ENCODE measurements around the gene NPY1R.

NPY1R gene

DNA sequence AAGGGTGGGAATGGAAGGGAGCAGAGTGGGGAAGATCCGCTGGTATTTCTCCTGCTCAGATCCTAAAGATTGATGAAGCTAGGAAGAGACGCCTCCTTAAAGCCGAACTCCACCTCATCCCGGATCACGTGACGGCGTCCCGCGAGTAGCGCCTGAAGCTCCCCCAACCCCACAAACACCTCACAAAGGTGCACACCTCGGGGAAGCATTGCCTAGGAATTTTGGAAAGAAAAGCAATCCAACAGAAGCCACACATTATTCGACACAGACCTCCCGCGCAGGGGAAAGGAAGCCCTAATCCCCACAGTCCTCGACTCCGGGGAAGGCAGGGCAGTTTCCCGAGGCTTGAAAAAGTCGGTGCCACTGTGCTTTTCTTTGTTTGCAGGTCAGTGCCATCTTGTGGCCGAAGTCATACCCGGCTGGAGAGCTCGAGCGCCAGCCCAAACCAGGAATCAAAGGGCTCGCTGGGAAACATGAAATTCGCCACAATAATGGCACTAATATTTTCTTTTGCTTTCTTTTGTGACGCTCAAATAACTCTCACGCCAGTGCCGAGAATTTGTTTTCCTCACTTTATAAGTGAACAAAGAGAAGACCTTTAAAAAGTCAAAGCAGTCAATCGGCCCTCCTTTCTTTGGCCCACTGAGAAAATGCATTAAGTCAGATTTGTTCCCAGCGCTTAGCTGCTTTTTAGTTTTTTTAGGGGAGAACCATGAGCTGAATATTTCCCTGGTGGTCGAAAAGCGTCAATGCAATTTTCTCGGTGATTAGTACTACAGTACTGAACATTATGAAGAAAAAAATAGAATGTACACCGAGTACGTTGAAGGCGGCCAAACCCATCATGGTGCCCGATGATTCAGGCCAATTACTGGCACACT is at the start of gene NPY1R:
Gene NPY1R (minus strand): TSS at position 71 of the 881 bp plus-strand sequence. CDS start 6,042 bp downstream, outside the sequence.
- peak; percentile 50 for DNase-seq (ENCODE audit: low read depth)

DNA sequence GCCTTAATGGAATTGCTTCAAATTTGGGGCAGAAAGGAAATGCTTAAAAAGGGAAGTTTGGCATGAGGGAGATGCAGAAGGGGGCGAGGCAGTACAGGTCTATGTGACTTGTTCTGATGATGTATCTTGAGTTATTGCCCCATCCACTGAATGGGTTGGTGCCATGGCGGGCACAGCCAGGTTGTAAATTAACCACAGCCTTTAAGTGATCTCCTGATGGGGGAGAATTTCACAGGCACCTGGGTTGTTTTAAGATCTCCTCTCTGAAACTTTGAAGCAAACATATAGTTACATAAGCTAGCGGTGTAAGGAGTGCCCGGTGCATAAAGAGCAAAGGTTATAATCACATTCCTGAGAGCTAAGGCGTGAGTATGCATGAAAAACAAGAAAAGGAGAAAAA is 48.3 kb upstream of the NPY1R start:
- no peak for DNase-seq (ENCODE audit: low read depth)

DNA sequence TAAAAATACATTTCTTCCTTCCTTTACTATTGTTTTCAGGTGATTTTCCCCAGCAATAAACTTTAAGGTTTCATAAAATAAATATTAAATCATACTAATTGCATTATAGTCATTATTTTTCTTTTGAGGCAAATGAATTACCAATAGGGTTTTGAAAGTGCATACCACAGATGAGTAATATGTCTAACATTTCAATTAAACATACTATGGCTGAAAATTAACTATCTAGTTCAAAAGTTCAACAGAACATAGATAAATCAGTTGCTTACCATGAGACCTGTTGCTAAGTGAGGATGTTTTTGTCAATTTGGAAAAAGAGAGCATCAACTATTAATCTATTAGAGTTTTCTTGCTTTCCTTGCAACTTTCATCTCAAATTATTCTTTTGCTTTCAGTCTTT is 46.3 kb upstream of the NPY1R start:
- no peak for DNase-seq (ENCODE audit: low read depth)

DNA sequence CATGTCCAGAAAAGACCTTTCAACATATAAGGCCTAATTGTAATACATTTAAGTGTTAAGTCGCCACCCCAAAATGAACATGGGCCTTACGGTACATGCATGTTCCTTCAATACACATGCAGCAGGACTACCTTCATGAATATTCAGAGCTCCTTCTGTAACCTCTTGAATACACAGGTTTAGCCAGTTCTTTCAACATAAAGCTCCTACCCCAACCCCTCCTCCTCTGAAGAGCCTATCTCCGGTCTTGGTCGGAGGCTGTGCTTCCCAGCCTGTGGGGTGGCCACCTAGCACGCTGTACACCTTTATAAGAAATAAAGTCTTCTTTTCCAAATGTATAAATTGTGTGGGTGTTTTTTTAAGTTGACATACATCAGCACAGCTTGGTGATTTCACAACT is 39.6 kb upstream of the NPY1R start:
- no peak for DNase-seq (ENCODE audit: low read depth)

DNA sequence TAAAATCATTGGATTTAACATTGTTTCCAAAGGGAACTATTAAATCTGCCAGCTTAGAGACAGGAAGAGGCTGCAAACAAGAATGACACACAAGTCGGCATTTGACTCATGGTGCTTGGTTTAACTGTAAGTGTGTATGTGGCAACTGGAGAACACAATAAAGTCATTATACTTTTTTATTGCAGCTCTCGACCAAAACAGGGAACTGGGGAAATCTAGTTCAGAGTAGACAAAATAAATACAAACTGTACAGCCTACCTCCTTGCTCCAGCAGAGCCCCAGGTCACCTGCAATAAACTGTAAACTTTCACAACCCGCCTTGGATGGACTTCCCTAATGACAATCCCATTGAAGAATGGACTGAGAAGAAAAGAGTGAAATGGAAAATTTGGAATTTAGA is 35.3 kb upstream of the NPY1R start:
- DNase-seq (ENCODE audit: low read depth) = no peak

DNA sequence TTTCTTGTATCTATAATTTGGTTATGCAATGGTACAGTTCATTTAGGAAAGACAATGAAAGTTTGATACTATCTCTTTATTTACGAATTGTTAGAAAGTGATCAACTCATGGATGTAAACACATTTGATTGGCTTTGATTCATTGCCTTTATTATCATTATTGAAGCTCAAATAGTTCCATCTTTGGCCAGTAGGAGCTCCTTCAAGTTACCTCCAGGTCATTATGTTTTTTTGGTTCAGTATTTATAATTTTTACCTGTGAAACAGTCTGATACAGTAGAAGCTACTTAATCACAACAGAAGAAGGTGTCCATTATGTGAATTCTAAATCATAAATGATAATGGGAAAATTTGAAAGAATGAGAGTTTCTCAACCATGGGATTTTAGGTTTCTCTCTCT is 23.7 kb upstream of the NPY1R start:
- DNase-seq (ENCODE audit: low read depth) = no peak

DNA sequence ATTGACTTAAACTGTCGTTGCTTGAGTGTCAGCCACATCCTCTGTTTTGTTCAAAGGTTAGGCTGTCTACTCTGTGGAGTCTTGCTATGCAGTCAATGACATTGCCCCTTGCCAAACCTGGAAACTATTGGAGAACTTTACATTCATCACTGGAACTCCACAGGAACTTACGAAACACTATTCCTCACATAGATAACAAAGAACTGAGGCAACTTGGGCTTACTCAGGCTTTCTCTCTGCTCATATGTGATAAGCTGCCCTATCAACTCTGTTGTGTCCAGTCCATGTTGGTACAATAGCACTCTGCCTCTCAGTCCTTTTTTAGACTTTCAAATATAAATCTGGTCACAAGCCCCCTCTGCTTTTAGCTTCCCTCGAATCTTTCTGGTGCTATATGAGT is 20.7 kb upstream of the NPY1R start:
- DNase-seq (ENCODE audit: low read depth) = no peak

DNA sequence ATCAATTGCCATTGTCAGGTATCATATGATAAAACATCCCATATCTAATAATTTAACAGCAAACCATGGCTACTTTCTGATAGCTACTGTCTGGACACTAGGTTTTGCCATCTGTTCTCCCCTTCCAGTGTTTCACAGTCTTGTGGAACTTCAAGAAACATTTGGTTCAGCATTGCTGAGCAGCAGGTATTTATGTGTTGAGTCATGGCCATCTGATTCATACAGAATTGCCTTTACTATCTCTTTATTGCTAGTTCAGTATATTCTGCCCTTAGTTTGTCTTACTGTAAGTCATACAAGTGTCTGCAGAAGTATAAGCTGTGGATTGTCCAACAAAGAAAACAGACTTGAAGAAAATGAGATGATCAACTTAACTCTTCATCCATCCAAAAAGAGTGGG is 18.3 kb upstream of the NPY1R start:
- no peak for DNase-seq (ENCODE audit: low read depth)

DNA sequence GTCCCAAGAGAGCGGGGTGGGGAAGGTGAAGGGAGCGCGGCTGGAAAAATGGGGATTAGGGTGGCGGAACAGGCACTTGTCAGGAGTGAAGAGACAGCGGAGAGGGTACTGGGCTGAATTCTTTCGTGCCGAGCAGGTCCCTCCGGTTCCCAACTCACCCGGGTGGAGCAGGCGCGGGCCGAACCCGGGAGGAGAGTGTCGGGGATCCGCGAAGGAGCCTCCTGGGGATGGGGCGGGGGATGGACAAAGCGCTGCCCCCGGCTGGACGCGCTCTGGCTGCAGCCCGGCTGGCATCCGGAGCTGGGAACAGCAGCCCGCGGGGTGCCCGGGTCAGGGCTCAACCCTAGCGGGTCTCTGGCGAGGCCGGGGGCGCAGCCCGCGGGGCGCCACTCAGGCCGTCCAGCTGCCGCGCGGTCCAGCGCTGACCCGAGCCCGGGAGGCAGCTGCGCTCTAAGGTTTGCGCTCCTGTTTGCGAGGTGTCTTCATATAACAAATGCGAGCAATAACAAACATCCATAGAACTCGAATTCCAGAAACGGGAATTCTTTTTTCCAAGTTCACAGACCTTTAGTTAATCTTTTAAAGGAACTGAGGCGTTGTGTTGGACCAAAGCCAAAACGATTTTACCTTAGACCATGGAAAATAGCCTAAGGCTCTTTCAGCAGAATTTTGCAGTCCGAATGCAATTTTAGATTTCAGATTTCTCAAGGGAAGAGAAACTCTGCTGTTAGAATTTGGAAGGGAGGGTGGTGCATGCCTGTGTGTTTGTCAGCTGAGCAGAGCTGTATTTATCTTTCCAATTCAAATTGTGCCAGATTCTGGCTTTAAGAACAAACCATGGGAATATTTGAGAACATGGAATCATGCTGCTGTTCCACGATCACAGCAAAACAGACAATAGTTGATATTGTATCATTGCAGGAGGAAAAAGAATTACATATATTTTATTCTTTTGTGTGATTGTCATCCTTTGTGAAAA is 12.0 kb upstream of the NPY1R start:
- no peak for DNase-seq (ENCODE audit: low read depth)

DNA sequence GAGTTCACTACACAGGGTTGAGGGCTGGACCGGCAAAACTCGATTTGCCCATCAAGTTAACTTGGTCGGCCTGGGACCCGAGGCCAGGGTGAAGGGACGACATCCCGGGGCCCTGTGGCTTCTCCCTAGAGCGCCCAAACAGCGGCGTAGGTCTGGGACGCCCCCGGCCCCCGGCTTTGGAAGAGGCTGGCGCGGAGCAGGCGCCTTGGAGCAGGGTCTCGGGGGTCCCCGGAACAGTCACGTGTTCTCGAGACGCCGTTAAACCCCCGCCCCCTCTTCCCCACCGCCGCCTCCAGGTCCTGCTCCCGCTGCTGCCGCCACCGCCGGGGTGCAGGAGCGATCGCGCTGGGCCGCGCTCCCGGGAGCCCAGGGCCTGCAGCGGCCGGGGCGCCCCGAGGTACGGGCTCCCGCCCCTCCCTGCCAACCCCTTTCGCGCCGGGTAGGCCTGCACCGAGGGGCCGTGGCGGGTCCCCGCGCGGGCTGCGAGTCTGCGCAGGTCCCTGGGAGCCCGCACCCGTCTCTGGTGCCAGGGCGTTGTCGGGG is 11.3 kb upstream of the NPY1R start, which contains the start of gene NPY5R:
Gene NPY5R (plus strand): TSS at position 289 of the 543 bp plus-strand sequence. CDS start 6,382 bp downstream, outside the sequence.
- DNase-seq (ENCODE audit: low read depth) = no peak

DNA sequence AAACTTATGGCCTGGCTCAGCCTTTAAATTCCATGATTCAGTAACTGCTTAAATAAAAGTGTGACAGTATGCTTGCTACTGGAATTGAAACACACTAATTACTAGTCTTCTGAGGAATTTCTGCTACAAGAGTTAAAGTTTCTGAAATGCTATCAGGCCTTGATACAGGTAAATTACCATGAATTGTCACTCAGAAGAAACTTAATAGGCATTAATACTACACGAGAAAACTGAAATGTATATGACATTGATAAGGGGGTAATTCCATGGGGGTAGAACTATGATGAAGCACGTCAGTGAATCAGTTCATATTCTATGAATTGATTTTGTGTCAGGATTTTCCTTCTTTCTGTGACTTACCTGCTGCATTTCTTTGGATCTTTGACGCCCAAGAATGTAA is 3.0 kb upstream of the NPY1R start:
- DNase-seq (ENCODE audit: low read depth) = no peak

DNA sequence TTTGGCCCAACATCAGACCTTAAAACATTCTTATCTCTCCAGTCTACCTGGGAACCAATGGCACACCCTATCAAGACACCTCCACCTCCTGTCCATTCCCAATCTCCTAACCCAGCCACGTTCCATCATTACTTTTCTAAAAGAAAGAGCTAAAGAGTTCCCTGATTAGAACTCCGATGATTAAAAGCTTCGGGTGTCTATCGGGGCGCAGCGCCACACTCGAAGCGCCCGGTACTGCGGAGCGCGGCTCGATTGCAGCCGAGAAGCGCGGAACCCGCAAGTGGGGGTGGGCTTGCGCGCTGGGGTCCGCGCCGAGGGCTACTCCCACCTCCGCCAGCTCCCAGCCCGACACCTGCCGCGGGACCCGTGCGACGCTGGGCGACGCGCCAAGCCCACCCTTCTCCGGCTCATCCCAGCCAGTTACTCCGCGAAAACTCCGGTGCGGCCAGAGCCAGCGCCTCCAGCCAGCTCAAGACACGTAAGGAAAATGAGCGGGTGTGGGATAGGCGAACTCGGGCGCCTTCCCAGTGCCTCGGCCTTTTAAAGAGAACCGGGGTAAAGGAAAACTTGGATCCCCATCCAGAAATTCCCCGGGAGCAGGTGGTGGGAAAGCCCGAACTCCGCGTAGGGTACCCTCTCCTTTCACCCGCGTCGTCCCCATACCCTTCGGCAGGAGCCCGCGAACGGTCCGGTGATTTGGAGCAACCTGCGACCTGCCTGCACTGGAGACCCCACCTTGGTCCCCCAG is 593 bp downstream of the NPY1R start:
- DNase-seq (ENCODE audit: low read depth) = no peak

DNA sequence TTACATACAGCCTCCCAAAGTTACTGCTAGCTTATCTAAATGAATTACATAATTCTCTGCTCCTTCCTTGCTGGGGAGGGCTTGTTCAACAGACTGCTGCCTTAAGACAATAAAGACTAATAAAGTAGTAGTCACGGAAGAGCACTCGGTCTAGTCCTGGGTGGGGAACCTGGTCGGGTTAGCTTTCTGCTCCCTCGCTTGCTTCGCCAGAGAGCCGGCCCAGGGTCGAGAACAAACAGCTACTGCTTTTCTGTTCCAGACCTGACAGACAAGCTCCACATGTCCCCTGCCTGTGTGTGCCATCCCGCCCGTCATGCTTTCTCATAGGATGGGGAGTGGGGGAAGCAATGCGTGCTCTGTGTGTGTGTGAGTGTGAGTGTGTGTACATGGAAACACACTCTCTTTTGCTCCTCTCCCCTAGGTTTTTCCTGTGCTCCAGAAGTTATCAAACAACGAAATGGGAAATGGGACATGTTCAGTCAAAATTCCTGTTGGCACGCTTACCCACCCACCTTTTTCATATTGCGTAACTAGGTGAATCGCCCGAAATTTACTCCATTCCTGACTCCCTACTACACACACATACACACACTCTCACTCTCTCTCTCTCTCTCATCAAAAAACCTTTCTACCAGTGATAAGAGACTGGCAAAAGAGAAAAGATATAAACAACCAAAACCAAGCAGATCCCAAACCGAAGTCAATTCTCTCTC is 1.3 kb downstream of the NPY1R start:
- DNase-seq (ENCODE audit: low read depth) = no peak

DNA sequence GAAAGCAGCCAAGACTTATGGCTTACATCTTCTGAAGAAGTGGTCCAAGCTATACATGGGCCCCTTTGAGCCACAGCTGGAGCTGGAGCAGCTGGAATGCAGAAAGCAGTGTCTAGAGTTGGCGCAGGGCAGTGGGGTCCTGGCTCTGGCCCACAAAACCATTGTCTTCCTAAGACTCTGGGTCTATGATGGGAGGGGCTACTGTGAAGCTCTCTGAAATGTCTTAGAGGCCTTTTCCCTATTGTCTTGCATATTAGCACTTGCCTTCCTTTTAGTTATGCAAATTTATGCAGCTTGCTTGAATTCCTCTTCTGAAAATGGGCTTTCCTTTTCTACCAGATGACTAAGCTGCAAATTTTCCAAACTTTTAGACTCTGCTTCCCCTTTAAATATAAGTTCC is 15.3 kb downstream of the NPY1R start:
- DNase-seq (ENCODE audit: low read depth) = no peak

DNA sequence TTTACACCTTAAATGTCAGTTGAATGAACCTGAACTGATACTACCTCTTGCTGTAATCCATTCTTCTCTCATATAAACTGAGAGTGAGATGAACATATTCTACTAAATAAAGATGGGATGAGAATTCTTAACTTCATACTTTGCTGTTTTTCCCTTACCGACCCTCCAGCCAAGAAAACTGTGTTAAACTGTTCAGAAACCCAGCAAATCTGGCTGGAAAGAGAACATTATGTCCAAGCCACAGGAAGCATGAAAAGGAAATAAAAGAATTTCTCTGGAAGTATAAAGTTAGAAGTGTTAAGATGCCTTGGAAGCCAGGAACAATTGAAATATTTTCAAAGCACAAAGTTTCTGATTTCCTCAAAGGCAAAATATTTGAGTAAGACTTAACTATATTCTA is 22.9 kb downstream of the NPY1R start:
- DNase-seq (ENCODE audit: low read depth) = no peak

DNA sequence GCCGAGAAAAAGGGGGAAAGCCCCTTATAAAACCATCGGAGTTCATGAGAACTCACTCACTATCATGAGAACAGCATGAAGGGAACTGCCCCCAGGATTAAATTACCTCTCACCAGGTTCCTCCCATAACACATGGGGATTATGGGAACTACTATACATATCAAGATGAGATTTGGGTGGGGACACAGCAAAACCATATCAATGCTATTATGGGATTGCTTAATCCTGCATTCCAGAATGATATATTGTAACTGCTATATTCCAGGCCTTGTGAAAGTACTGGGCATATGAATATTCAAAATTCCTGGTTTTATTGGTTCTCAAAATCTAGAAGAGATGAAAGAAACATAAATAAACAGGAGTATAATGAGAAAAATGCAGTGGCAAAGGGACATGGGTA is 29.3 kb downstream of the NPY1R start:
- no peak for DNase-seq (ENCODE audit: low read depth)

DNA sequence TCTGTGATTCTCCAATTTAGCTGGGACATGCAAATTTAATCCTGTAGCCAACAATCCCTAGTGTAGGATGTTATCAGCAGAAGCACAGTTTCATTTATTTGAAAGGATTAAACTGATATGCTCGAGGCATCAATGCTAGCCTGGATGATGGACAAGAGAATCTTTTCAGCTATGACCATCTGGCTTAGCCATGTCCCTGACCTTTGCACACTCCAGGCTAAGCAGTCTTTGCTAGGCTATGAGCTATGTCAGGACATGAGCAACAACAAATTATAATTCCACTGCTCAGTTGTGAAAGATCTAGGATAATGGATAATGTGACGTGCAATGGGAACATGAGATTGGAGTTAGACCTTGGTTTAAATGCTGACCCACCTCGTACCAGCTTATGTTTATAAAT is 32.0 kb downstream of the NPY1R start:
- DNase-seq (ENCODE audit: low read depth) = no peak

DNA sequence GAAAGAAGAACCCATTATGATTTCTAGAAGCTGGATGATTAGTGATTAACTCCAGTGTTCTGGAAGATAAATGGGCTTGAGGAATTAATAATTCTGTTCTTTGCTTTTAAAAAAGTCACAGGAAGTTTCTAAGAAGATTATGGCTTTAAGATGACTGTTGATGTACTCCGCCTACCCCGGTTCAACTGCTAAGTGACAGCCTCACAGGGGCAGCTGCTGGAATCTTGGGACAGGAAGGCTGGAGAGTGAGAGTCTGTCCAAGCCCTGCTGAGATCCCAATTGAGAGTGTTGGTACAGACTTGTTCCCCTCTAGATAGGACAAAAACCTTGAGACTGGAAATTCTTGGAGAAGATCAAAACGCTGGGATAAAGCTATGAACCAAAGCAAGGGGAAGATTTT is 37.3 kb downstream of the NPY1R start:
- DNase-seq (ENCODE audit: low read depth) = no peak

DNA sequence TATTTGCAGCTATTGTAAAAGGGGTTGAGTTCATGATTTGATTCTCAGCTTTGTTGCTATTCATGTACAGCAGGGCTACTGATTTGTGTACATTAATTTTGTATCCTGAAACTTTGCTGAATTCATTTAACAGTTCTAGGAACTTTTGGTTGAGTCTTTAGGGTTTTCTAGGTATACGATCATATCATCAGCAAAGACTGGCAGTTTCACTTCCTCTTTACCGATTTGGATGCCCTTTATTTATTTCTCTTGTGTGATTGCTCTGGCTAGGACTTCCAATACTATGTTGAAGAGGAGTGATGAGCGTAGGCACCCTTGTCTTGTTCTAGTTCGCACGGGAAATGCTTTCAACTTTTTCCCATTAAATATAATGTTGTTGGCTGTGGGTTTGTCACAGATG is 48.1 kb downstream of the NPY1R start:
- no peak for DNase-seq (ENCODE audit: low read depth)

DNA sequence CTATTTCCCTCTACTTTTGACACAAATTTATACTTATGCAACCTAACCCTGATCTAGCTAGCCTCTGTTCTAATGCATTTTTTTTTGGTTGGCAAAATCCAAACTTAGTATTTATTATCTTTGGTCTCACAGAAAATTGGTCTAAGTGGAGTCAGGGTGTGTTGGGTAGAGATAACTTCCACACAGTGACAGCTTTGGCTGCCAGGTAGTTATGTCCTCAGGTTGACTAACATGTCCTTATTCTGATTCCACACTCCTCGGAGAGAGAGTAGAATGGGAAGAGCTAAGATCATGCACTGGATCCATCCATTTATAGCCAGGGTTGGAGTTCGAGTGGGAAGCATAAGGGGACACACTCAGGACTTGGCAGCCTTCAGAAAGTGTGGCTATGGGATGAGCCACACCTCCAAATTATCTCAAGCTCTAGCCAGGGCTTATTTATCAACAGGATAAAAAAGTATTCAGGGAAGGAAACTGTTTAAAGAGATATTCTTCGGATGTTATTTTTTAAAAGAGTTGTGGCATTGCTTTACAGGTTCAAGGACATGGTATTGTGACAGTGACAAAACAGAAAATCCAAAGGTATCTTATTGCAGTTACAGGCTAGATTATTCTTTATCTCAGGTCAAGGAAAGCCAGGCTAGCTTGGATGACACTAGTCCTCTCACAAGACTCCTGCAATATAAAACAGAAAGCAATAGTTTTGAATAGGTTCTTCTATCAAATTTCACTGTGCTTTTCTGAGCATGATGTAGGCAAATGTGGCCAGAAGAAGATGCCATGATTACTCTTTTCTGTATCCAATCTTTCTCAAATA is 51.5 kb downstream of the NPY1R start:
- DNase-seq (ENCODE audit: low read depth) = no peak

Measured in GM04504 (cell line).